HK-2 (cell line): ENCODE data around the gene DENND2A.
A peak's percentile ranks its signal among the peaks of the same experiment; 100 is the strongest.
"Not testable (repeated sequence)": the region's sequence is repeated elsewhere in the genome, so short reads cannot be mapped to it uniquely, and the experiment has no call there.

Experiments used
- DNase-seq: peaks from one replicate; pipeline ENCODE4 v3.0.0-alpha.2; 2018; ENCODE audit not compliant: unreplicated experiment

Gene DENND2A

GRCh38 chr7:140551355-140552239, 89.0 kb downstream of the DENND2A start:
- DNase-seq: no peak

GRCh38 chr7:140546947-140547346, 93.7 kb downstream of the DENND2A start:
- DNase-seq: no peak

GRCh38 chr7:140544388-140544826, 96.2 kb downstream of the DENND2A start:
- DNase-seq: no peak

GRCh38 chr7:140542228-140542603, 98.4 kb downstream of the DENND2A start:
- peak; percentile 38 for DNase-seq

- DNase-seq: peak; percentile 81
These were observed 98.9 kb downstream of the DENND2A start for GRCh38 chr7:140541513-140542227.

GRCh38 chr7:140541176-140541512, 99.5 kb downstream of the DENND2A start:
- DNase-seq: no peak

GRCh38 chr7:140540136-140540777, 100.4 kb downstream of the DENND2A start:
- DNase-seq: no peak

- DNase-seq: no peak
These were observed 101.2 kb downstream of the DENND2A start for GRCh38 chr7:140539461-140539860.

GRCh38 chr7:140537750-140538482, 102.7 kb downstream of the DENND2A start:
- DNase-seq: no peak

GRCh38 chr7:140534743-140535142, 105.9 kb downstream of the DENND2A start:
- DNase-seq: no peak

- no peak for DNase-seq
These were observed 107.2 kb downstream of the DENND2A start for GRCh38 chr7:140533394-140533872.

GRCh38 chr7:140529428-140529827, 111.2 kb downstream of the DENND2A start:
- DNase-seq: not testable (repeated sequence)

GRCh38 chr7:140526787-140527664, 113.6 kb downstream of the DENND2A start:
- DNase-seq: no peak

GRCh38 chr7:140526214-140526613, 114.4 kb downstream of the DENND2A start:
- DNase-seq: no peak

- DNase-seq: no peak
These were observed 114.9 kb downstream of the DENND2A start for GRCh38 chr7:140525743-140526142.

- DNase-seq: no peak
These were observed 119.2 kb downstream of the DENND2A start for GRCh38 chr7:140521421-140521820.

GRCh38 chr7:140519007-140519399, 121.6 kb downstream of the DENND2A start:
- DNase-seq: no peak

- DNase-seq: no peak
These were observed 122.1 kb downstream of the DENND2A start for GRCh38 chr7:140518370-140519006.

GRCh38 chr7:140517546-140518369, 122.9 kb downstream of the DENND2A start:
- DNase-seq: peak; percentile 86
